Activated T-cell treated with anti-CD3 and anti-CD28 coated beads for 4 hours (primary cell): Measurements from ENCODE around the gene SERP2.

Experiments
- DNase-seq: peaks from one replicate; pipeline ENCODE4 v3.0.0-alpha.2; 2020

SERP2 gene

GRCh38 chr13:44389060-44389666 lies 15.5 kb downstream of the SERP2 start:
- no peak for DNase-seq

GRCh38 chr13:44389876-44390275 lies 16.3 kb downstream of the SERP2 start:
- DNase-seq = no peak

- DNase-seq = no peak
Measured at GRCh38 chr13:44393391-44393790, 19.8 kb downstream of the SERP2 start.

GRCh38 chr13:44394658-44395057 lies 21.0 kb downstream of the SERP2 start:
- no peak for DNase-seq

GRCh38 chr13:44395976-44396694 lies 22.5 kb downstream of the SERP2 start:
- no peak for DNase-seq

- DNase-seq = no peak
Measured at GRCh38 chr13:44396701-44397580, 23.3 kb downstream of the SERP2 start.

- DNase-seq = no peak
Measured at GRCh38 chr13:44397766-44398223, 24.2 kb downstream of the SERP2 start.

GRCh38 chr13:44398606-44399005 lies 25.0 kb downstream of the SERP2 start:
- DNase-seq = no peak

- no peak for DNase-seq
Measured at GRCh38 chr13:44399074-44399473, 25.4 kb downstream of the SERP2 start.

- DNase-seq = no peak
Measured at GRCh38 chr13:44400736-44401135, 27.1 kb downstream of the SERP2 start.

- DNase-seq = no peak
Measured at GRCh38 chr13:44401577-44401976, 28.0 kb downstream of the SERP2 start.

GRCh38 chr13:44402899-44403445 lies 29.3 kb downstream of the SERP2 start:
- no peak for DNase-seq

- DNase-seq = no peak
Measured at GRCh38 chr13:44403461-44404056, 29.9 kb downstream of the SERP2 start.

GRCh38 chr13:44404261-44405132 lies 30.9 kb downstream of the SERP2 start:
- no peak for DNase-seq

GRCh38 chr13:44406617-44407016 lies 33.0 kb downstream of the SERP2 start:
- DNase-seq = no peak

- no peak for DNase-seq
Measured at GRCh38 chr13:44407379-44407778, 33.8 kb downstream of the SERP2 start.

GRCh38 chr13:44407891-44408290 lies 34.3 kb downstream of the SERP2 start:
- no peak for DNase-seq

GRCh38 chr13:44409595-44409994 lies 36.0 kb downstream of the SERP2 start:
- DNase-seq = no peak

- no peak for DNase-seq
Measured at GRCh38 chr13:44410328-44410859, 36.8 kb downstream of the SERP2 start.

- no peak for DNase-seq
Measured at GRCh38 chr13:44411841-44412240, 38.2 kb downstream of the SERP2 start.

- no peak for DNase-seq
Measured at GRCh38 chr13:44412346-44412935, 38.8 kb downstream of the SERP2 start.
